ENCODE data around the gene CCND3. TPM values are rescaled to one million over a fixed set of nuclear protein-coding genes. Genes with fewer than 3 reads are reported as not detected.
A peak's percentile ranks its signal among the peaks of the same experiment; 100 is the strongest.

The CCND3 gene
- total RNA-seq, 1 donor, result 28.1 TPM

- H3K4me3 ChIP-seq (ENCODE audit: low read depth, low read length), result no peak overlapping the region
- TF ChIP-seq CTCF (IDR thresholded peaks at IDR 0.05; ENCODE audit: insufficient read depth, low read length), result no peak
- no peak for DNase-seq (ENCODE audit: low read depth)
Measured at GRCh38 chr6:41914869-41915530, 26.6 kb downstream of the CCND3 start.

- TF ChIP-seq CTCF (IDR thresholded peaks at IDR 0.05; ENCODE audit: insufficient read depth, low read length), result no peak
- no peak for DNase-seq (ENCODE audit: low read depth)
Measured at GRCh38 chr6:41914343-41914742, 27.3 kb downstream of the CCND3 start.

GRCh38 chr6:41909727-41910126, 31.9 kb downstream of the CCND3 start:
- H3K4me3 ChIP-seq (ENCODE audit: low read depth, low read length), result no peak overlapping the region
- DNase-seq (ENCODE audit: low read depth), result no peak
- TF ChIP-seq CTCF (IDR thresholded peaks at IDR 0.05; ENCODE audit: insufficient read depth, low read length), result no peak

More at GRCh38 chr6:41914343-41914742, 27.3 kb downstream of the CCND3 start:
- H3K4me3 ChIP-seq (ENCODE audit: low read depth, low read length), result no peak overlapping the region

GRCh38 chr6:41901882-41902519, 39.6 kb downstream of the CCND3 start:
- no peak for DNase-seq (ENCODE audit: low read depth)
- TF ChIP-seq CTCF (IDR thresholded peaks at IDR 0.05; ENCODE audit: insufficient read depth, low read length), result no peak

GRCh38 chr6:41900861-41901260, 40.7 kb downstream of the CCND3 start:
- no peak for TF ChIP-seq CTCF (IDR thresholded peaks at IDR 0.05; ENCODE audit: insufficient read depth, low read length)
- no peak overlapping the region for H3K4me3 ChIP-seq (ENCODE audit: low read depth, low read length)
- no peak for DNase-seq (ENCODE audit: low read depth)

More at GRCh38 chr6:41901882-41902519, 39.6 kb downstream of the CCND3 start:
- H3K4me3 ChIP-seq (ENCODE audit: low read depth, low read length), result no peak overlapping the region

GRCh38 chr6:41896281-41896680, 45.3 kb downstream of the CCND3 start:
- no peak for DNase-seq (ENCODE audit: low read depth)
- H3K4me3 ChIP-seq (ENCODE audit: low read depth, low read length), result peak overlapping the region; percentile 82
- TF ChIP-seq CTCF (IDR thresholded peaks at IDR 0.05; ENCODE audit: insufficient read depth, low read length), result no peak
